Measurements from ENCODE around the gene MATR3. TPM values are rescaled to one million over a fixed set of nuclear protein-coding genes. Genes with fewer than 3 reads are reported as not detected.
"Not testable (repeated sequence)": the region's sequence is repeated elsewhere in the genome, so short reads cannot be mapped to it uniquely, and the experiment has no call there.

The MATR3 gene
- total RNA-seq, 1 experiment from 2014 or later, result 629 TPM

DNA sequence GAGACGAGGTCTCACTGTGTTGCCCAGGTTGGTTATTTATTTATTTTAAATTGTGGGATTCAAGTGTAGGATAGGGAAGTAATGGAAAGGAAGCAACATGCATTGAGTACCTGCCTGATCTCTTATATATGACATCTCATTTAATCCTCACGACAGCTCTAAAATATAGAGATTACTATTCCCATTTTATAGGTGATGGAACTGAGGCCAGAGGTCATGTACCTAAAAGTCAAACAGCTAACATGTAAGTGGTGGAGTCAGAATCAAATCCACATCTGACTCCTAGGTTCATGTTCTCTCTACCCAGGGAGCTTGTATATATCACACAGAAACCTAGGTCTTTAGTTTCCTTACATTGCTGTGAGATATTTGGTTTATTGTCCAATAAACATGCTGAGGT, 26.1 kb upstream of the MATR3 start:
- Histone ChIP-seq H3K4me1 (peaks cover 16% of the 10 kb centered on the region), H3K4me3 (no peak overlapping the region), H3K27me3 (no peaks in the 10 kb centered on the region), H3K9me3 (replicated peaks) (no peaks in the 10 kb centered on the region), H3K27ac (no peak overlapping the region), H3K36me3 (no peaks in the 10 kb centered on the region)
- DNase-seq, result no peak

DNA sequence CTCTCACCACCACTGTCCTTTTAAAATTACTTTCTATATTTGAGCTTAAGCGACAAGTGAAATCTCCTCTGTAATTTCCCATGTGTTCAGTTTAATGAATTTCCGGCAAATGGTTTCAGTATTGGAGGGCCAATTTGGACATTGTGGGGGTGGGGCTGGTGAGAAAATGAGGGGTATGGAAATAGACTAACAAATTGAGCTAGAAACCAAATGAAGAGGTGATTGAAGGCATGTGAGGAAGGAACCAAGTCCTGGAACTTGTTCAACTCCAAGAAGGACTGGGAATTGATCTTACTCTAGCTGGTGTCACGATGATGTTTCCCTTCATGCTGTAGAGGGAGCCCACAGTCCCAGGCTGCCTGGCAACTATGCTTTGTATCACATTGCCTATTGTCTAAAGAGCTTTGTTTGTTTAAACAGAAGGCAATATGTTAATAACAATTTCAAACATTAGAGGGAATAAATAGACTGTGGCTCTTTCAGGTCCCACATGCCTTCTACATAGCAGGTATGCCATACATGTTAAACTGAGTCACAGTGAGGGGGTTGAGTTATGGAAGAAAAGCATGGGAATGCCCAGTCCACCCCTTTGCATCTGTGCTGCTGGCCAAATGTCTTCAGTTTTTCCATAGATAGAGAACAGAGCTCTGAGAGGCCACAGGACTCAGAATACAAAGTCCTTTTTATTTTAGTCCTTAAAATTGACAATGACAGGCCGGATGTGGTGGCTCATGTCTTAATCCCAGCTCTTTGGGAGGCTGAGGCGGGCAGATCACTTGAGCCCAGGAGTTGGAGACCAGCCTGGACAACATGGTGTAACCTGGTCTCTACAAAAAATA, 25.0 kb upstream of the MATR3 start:
- Histone ChIP-seq H3K4me1 (peaks cover 16% of the 10 kb centered on the region), H3K36me3 (no peaks in the 10 kb centered on the region), H3K4me3 (no peak overlapping the region), H3K9me3 (replicated peaks) (no peaks in the 10 kb centered on the region), H3K27ac (peak overlapping the region; percentile 14), H3K27me3 (no peaks in the 10 kb centered on the region)
- peak; percentile 46 to 76 for DNase-seq

DNA sequence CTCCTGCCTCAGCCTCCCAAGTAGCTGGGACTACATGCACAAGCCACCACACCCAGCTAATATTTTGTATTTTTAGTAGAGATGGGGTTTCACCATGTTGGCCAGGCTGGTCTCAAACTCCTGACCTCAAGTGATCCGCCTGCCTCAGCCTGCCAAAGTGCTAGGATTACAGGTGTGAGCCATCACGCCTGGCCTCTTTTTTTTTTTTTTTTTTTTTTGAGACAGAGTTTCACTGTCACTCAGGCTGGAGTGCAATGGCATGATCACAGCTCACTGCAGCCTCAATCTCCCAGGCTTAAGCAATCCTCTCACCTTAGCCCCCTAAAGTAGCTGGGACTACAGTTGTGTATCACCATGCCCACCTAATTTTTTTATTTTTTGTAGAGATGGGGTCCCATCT, 22.8 kb upstream of the MATR3 start:
- H3K36me3 ChIP-seq; H3K27ac ChIP-seq; H3K27me3 ChIP-seq; DNase-seq; H3K9me3 ChIP-seq (replicated peaks); H3K4me3 ChIP-seq: not testable (repeated sequence)
- H3K4me1 ChIP-seq, result peaks cover 16% of the 10 kb centered on the region

DNA sequence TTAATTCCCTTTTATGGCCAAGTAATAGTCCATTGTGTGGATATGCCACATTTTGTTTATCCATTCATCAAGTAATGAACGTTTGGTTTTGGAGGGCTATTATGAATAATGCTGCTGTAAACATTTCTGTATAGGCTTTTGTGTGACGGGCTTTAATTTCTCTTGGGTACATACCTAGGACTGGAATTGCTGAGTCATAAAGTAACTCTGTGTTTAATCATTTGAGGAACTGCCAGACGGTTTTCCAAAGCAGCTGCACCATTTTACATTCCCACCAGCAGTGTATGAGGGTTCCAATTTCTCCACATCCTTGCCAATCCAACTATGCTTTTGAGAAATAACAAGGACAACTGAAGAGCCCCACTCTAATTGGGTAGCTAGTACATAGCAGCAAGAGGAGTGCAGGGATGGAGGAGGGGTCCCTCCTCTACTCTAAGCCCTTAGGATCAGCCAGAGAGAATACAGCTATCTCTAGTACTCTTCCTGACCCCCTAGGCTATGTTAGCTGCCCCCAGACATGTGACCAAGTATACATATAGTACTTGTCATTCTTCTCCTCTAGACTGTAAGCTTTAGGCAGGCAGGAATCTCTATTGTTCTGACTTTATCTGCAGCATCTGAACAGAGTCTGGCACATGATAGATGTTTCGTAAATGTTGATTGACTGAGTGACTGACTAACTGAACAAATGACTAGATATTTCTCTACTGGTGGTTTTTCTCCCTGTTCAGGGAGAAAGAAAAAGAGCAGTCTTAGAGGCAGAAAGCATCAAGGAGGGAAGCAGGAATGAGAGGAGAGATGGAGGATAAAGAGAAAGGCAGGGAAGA, 22.1 kb upstream of the MATR3 start:
- H3K27ac ChIP-seq, result no peak overlapping the region
- H3K27me3 ChIP-seq, result no peaks in the 10 kb centered on the region
- H3K9me3 ChIP-seq (replicated peaks), result no peaks in the 10 kb centered on the region
- peaks cover 8% of the 10 kb centered on the region for H3K36me3 ChIP-seq
- H3K4me1 ChIP-seq, result peaks cover 16% of the 10 kb centered on the region
- peak; percentile 29 to 55 for DNase-seq
- no peak overlapping the region for H3K4me3 ChIP-seq

DNA sequence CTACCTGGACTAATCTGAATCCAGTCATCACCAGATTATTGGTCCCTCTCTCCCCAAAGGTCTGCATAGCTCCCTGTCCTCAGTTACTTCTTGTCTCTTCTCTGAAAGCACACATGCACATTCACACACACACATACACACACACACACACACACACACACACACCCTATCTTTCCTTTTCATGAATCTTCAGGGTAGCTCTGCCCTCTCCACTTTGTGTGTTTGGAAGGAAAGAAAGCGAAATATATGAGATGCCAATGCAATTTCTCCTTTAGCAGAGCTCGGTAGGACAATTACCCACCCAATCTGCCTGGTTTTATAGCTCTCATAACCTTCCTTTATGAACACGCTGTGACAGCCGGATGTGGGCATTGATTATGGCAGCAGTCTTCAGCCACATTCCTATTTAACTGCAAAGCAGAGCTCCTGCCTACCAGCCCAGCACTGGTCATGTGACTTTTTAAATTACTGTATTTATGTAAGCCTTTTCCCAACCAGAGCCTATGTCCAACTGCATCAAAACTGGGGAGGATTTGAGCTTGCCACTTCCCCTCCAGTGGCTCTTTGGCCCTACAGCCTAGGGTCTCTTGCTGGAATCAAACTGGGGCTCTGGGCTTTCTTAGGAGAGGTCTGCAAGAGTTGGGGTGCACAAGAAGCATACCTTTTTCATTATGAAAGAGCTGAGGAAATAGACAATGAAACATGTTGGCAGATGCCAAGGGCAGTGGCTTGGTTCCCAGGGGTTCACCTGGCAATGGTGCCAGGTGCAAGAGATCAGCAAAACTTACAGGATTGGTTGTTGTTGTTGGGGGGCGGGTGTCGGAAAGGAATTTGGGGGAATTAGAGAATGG, 20.8 kb upstream of the MATR3 start:
- Histone ChIP-seq H3K27me3 (no peaks in the 10 kb centered on the region), H3K9me3 (replicated peaks) (no peaks in the 10 kb centered on the region), H3K4me3 (no peak overlapping the region), H3K27ac (no peak overlapping the region), H3K4me1 (peaks cover 16% of the 10 kb centered on the region), H3K36me3 (peaks cover 21% of the 10 kb centered on the region)
- no peak for DNase-seq

DNA sequence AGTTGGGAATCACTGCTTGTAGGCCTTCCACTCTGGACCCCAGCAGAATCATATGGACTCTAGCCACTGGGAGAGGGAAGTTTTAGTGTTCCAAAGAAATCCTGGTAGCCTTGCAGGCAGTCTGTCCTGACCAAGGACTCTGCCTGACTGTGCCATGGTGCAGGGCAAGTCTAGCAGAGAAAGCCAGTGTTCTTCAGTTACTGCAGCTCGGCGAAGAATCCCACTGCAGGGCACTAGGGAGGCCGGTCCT, 20.3 kb upstream of the MATR3 start:
- Histone ChIP-seq H3K27me3 (no peaks in the 10 kb centered on the region), H3K36me3 (peaks cover 25% of the 10 kb centered on the region), H3K4me1 (peaks cover 16% of the 10 kb centered on the region), H3K9me3 (replicated peaks) (no peaks in the 10 kb centered on the region), H3K4me3 (peak overlapping the region; percentile 67), H3K27ac (no peak overlapping the region)
- DNase-seq, result no peak

DNA sequence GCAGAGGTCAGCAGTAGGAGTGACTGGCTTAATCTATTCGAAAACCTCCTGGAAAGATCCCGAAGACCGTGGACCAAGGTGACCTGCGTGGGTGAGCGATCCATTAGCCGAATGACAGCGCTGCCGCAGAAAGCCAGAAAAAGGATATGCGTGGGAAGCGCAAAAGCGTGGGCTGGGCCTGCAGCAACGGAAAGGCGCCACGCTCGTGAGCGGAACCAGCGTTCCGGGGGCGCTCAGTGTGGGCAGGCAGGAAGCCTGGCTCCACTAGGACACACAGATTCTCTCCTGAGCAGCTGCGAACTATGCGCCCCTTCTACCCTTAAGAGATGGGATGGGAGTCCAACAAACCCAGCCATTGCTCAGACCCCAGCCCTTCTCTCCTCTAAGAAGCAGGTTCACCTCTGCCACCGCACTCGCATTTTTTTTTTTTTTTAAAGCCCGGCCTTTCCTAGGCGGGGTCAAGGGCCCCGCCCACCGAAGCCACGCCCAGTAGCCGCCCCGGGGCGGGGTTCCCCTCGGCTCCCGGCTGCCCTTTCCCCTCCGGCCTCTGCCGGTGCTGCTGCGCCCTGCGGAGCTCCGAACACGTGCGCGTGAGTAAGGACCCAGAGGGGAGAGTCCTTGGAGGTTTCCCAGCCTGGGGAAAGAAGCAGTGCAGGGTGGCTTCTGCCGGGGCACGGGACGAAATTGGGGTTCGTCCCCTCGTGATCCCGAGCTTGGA, 19.8 kb upstream of the MATR3 start:
- Histone ChIP-seq H3K27me3 (no peaks in the 10 kb centered on the region), H3K4me1 (peaks cover 11% of the 10 kb centered on the region), H3K27ac (peak overlapping the region; percentile 68), H3K36me3 (peaks cover 29% of the 10 kb centered on the region), H3K9me3 (replicated peaks) (no peaks in the 10 kb centered on the region), H3K4me3 (peak overlapping the region; percentile 67)
- DNase-seq, result peak; percentile 89 to 92

DNA sequence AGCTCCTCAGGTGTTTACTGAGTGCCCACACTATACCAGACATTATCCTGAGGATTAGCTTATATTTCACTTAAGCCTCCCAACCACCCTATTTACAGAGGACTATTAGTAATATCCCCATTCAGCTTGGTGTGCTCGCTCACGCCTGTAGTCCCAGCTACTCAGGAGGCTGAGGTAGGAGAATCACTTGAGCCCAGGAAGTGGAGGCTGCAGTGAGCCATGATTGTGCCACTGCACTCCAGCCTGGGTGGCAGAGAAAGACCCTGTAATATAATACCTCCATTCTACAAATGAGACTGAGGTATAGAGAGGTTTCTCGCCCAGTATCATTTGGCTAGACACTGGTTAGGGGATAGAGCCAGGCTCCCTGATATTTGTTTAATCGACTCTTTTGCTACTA, 18.0 kb upstream of the MATR3 start:
- Histone ChIP-seq H3K27me3 (no peaks in the 10 kb centered on the region), H3K9me3 (replicated peaks) (no peaks in the 10 kb centered on the region), H3K36me3 (peaks cover 47% of the 10 kb centered on the region), H3K27ac (no peak overlapping the region), H3K4me3 (no peak overlapping the region; the same call in 1 of the 2 replicates), H3K4me1 (peaks cover 6% of the 10 kb centered on the region)
- no peak for DNase-seq

DNA sequence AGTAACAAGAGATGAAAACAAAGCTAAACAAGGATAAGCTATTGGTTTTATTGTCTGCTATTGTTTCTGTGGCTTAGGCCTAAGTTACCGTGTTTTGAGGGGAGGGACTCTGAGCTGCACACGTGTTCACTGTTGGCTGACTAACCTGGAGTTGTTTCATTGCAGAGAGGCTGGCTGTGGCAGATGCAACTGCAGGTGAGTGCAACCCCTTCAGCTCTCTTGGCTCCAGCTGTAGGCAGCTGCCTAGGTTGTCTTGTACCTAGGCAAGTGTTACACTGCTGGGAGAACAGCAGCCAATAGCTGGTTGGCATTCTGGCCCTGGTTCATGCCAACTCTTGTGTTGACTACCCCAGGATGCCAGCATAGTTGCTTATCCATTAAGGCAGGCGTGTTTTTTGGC, 17.6 kb upstream of the MATR3 start:
- H3K4me3 ChIP-seq, result no peak overlapping the region
- H3K36me3 ChIP-seq, result peaks cover 52% of the 10 kb centered on the region
- H3K27me3 ChIP-seq, result no peaks in the 10 kb centered on the region
- H3K27ac ChIP-seq, result no peak overlapping the region
- H3K9me3 ChIP-seq (replicated peaks), result no peaks in the 10 kb centered on the region
- H3K4me1 ChIP-seq, result peaks cover 6% of the 10 kb centered on the region
- DNase-seq, result no peak

DNA sequence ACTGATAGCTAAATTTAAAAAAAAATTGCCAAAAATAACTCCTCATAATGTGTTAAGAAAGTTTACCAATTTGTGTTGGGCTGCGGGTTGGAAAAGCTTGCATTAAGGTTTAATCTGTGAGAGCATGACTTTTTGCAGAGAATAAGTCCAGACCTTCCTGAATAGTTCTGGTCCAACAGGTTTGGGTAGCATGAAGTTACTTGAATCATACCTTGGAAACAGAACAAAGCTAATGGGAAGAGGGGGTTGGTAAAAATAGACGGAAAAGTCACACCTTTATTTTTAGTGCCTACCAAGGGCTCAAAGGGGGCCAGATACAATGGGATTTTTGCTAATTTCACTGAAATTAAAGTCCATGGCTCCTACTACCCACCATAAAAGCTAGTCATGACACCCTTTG, 17.1 kb upstream of the MATR3 start:
- no peak for DNase-seq
- no peaks in the 10 kb centered on the region for H3K27me3 ChIP-seq
- H3K27ac ChIP-seq, result no peak overlapping the region
- H3K36me3 ChIP-seq, result peaks cover 54% of the 10 kb centered on the region
- H3K9me3 ChIP-seq (replicated peaks), result no peaks in the 10 kb centered on the region
- H3K4me1 ChIP-seq, result peaks cover 4% of the 10 kb centered on the region
- H3K4me3 ChIP-seq, result no peak overlapping the region

DNA sequence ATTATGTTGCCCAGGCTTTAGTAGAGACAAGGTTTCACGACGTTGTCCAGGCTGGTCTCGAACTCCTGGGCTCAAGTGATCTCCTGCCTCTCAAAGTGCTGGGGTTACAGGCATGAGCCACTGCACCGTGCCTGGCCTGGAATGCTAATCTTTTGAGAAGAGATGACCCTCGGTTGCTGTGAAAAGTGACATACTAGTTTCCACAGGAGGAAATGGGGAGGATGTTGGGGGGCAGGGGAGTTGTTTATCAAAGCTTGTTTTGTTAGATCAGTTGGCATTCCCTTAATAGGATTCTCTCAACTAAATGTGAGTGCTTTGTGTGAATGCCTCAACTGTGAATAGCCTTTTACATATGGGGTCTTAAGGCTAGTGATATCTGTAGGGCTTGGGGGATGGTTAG, 16.4 kb upstream of the MATR3 start:
- DNase-seq, result no peak
- H3K27ac ChIP-seq, result no peak overlapping the region
- no peak overlapping the region for H3K4me3 ChIP-seq
- peaks cover 62% of the 10 kb centered on the region for H3K36me3 ChIP-seq
- no peaks in the 10 kb centered on the region for H3K27me3 ChIP-seq
- no peaks in the 10 kb centered on the region for H3K4me1 ChIP-seq
- no peaks in the 10 kb centered on the region for H3K9me3 ChIP-seq (replicated peaks)

DNA sequence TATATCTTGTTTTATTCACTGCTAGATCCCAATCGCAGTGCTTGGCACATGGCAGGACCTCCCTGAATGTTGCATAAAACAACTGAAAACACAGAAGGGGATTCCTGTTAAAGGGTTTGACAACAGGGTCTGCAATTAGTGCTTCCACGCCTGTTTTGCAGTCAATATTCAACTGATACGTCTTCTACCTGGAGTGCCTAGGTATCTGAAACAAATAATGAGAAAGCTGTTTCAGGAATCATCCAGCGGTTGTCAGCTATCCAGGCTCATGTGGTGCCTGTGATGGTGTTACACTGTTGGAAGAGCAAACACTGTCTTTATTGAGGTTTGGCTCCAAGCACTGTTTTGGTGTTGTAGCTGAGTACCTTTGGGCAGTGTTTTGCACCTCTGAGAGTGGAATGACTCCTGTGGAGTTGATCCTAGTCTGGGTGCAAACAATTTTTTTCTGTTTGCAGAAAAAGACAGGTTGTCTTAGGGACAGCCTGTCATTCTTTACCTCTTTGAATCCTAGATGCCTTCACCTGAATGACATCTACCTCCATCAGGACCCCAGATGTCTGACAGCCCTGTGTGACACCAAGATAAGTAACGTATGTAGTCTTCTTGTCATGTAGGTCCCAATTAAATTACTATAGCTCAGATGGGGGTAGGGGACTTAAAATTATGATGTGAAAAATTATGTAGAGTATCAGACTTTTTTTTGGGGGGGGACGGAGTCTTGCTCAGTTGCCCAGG, 14.8 kb upstream of the MATR3 start:
- Histone ChIP-seq H3K9me3 (replicated peaks) (no peaks in the 10 kb centered on the region), H3K27ac (no peak overlapping the region), H3K4me1 (no peaks in the 10 kb centered on the region), H3K36me3 (peaks cover 77% of the 10 kb centered on the region), H3K27me3 (no peaks in the 10 kb centered on the region), H3K4me3 (no peak overlapping the region)
- DNase-seq, result no peak

DNA sequence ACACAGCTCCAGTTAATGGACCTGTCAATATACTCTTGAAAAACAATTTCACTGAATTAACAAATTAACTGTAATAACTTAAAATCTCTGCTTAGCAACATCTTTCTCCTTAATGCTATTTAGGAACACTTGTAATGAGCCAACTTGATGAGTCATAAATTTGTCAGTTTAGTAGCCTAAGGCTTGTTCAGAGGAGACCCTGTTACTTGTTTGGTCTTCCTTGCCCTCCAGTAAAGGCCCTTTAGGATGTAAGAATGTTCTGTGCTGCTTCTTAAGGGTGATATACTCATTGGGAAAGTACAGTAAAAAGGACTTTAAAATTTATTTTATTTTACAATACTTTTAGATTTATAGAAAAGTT, 11.4 kb upstream of the MATR3 start:
- peaks cover 84% of the 10 kb centered on the region for H3K36me3 ChIP-seq
- no peak overlapping the region for H3K27ac ChIP-seq
- H3K4me3 ChIP-seq, result no peak overlapping the region
- no peaks in the 10 kb centered on the region for H3K9me3 ChIP-seq (replicated peaks)
- no peak for DNase-seq
- H3K27me3 ChIP-seq, result no peaks in the 10 kb centered on the region
- H3K4me1 ChIP-seq, result no peaks in the 10 kb centered on the region
